Measurements from ENCODE around the gene ZNF813.
"Not testable (repeated sequence)": the region's sequence is repeated elsewhere in the genome, so short reads cannot be mapped to it uniquely, and the experiment has no call there.

Gene ZNF813

GRCh38 chr19:53485046-53486004, 17.8 kb downstream of the ZNF813 start:
- H3K79me2 ChIP-seq (ENCODE audit: insufficient read depth, low read length), result no peaks in the 10 kb centered on the region
- H3K4me2 ChIP-seq (ENCODE audit: low read length), result no peak overlapping the region
- H3K4me3 ChIP-seq (ENCODE audit: low read depth, low read length, poor library complexity, severe bottlenecking), result no peak overlapping the region
- no peak for TF ChIP-seq CTCF (IDR thresholded peaks at IDR 0.05; ENCODE audit: low read length)
- TF ChIP-seq EZH2 (IDR thresholded peaks at IDR 0.05; ENCODE audit: borderline replicate concordance, low read length), result no peak
- H3K9me3 ChIP-seq (ENCODE audit: low read length), result no peaks in the 10 kb centered on the region
- no peaks in the 10 kb centered on the region for H3K9me2 ChIP-seq (ENCODE audit: low read depth, low read length)
- H3K36me3 ChIP-seq (ENCODE audit: insufficient read depth, low read length), result peaks cover 69% of the 10 kb centered on the region
- H2AFZ ChIP-seq (ENCODE audit: low read length), result no peak overlapping the region
- H4K20me1 ChIP-seq (ENCODE audit: insufficient read depth, low read length), result no peaks in the 10 kb centered on the region
- H3K9ac ChIP-seq (ENCODE audit: low read length), result no peak overlapping the region
- no peaks in the 10 kb centered on the region for H3K4me1 ChIP-seq (ENCODE audit: insufficient read depth, low read length, severe bottlenecking)
- no peaks in the 10 kb centered on the region for H3F3A ChIP-seq (ENCODE audit: insufficient read depth, low read length)
- no peaks in the 10 kb centered on the region for H3K27me3 ChIP-seq (ENCODE audit: insufficient read depth, low read length)
- H3K27ac ChIP-seq (ENCODE audit: low read depth, low read length, poor library complexity, severe bottlenecking), result no peak overlapping the region

GRCh38 chr19:53492153-53492552, 24.6 kb downstream of the ZNF813 start:
- Histone ChIP-seq H4K20me1 (ENCODE audit: insufficient read depth, low read length) (no peaks in the 10 kb centered on the region), H3K27me3 (ENCODE audit: insufficient read depth, low read length) (no peaks in the 10 kb centered on the region), H3K9me2 (ENCODE audit: low read depth, low read length) (no peaks in the 10 kb centered on the region), H3K9me3 (ENCODE audit: low read length) (peaks cover 19% of the 10 kb centered on the region), H3F3A (ENCODE audit: insufficient read depth, low read length) (no peaks in the 10 kb centered on the region), H3K4me3 (ENCODE audit: low read depth, low read length, poor library complexity, severe bottlenecking) (no peak overlapping the region), H2AFZ (ENCODE audit: low read length) (no peak overlapping the region), H3K9ac (ENCODE audit: low read length) (no peak overlapping the region), H3K27ac (ENCODE audit: low read depth, low read length, poor library complexity, severe bottlenecking) (no peak overlapping the region), H3K79me2 (ENCODE audit: insufficient read depth, low read length) (no peaks in the 10 kb centered on the region), H3K4me1 (ENCODE audit: insufficient read depth, low read length, severe bottlenecking) (no peaks in the 10 kb centered on the region), H3K36me3 (ENCODE audit: insufficient read depth, low read length) (peaks cover 60% of the 10 kb centered on the region), H3K4me2 (ENCODE audit: low read length) (no peak overlapping the region)
- TF ChIP-seq EZH2 (IDR thresholded peaks at IDR 0.05; ENCODE audit: borderline replicate concordance, low read length) (no peak), CTCF (IDR thresholded peaks at IDR 0.05; ENCODE audit: low read length) (no peak)

- not testable (repeated sequence) for H3K27me3 ChIP-seq (ENCODE audit: insufficient read depth, low read length); H3K36me3 ChIP-seq (ENCODE audit: insufficient read depth, low read length); H3K27ac ChIP-seq (ENCODE audit: low read depth, low read length, poor library complexity, severe bottlenecking); H3K9ac ChIP-seq (ENCODE audit: low read length); H3K4me2 ChIP-seq (ENCODE audit: low read length); H3K4me1 ChIP-seq (ENCODE audit: insufficient read depth, low read length, severe bottlenecking); H3K79me2 ChIP-seq (ENCODE audit: insufficient read depth, low read length); H3K9me3 ChIP-seq (ENCODE audit: low read length); H3K9me2 ChIP-seq (ENCODE audit: low read depth, low read length); H2AFZ ChIP-seq (ENCODE audit: low read length); H3K4me3 ChIP-seq (ENCODE audit: low read depth, low read length, poor library complexity, severe bottlenecking); H3F3A ChIP-seq (ENCODE audit: insufficient read depth, low read length); H4K20me1 ChIP-seq (ENCODE audit: insufficient read depth, low read length)
These were observed 29.9 kb downstream of the ZNF813 start for GRCh38 chr19:53497311-53498023.

- H3K36me3 ChIP-seq (ENCODE audit: insufficient read depth, low read length); H3F3A ChIP-seq (ENCODE audit: insufficient read depth, low read length); H3K27ac ChIP-seq (ENCODE audit: low read depth, low read length, poor library complexity, severe bottlenecking); H3K9ac ChIP-seq (ENCODE audit: low read length); H3K27me3 ChIP-seq (ENCODE audit: insufficient read depth, low read length); H3K9me2 ChIP-seq (ENCODE audit: low read depth, low read length); H4K20me1 ChIP-seq (ENCODE audit: insufficient read depth, low read length); H3K4me2 ChIP-seq (ENCODE audit: low read length); H2AFZ ChIP-seq (ENCODE audit: low read length); H3K9me3 ChIP-seq (ENCODE audit: low read length); H3K4me1 ChIP-seq (ENCODE audit: insufficient read depth, low read length, severe bottlenecking); H3K79me2 ChIP-seq (ENCODE audit: insufficient read depth, low read length); H3K4me3 ChIP-seq (ENCODE audit: low read depth, low read length, poor library complexity, severe bottlenecking): not testable (repeated sequence)
These were observed 30.5 kb downstream of the ZNF813 start for GRCh38 chr19:53498024-53498395.

- H3K4me2 ChIP-seq (ENCODE audit: low read length); H3K36me3 ChIP-seq (ENCODE audit: insufficient read depth, low read length): not testable (repeated sequence)
These were observed 35.6 kb downstream of the ZNF813 start for GRCh38 chr19:53503151-53503550.

More at GRCh38 chr19:53503151-53503550, 35.6 kb downstream of the ZNF813 start:
- not testable (repeated sequence) for H3K27me3 ChIP-seq (ENCODE audit: insufficient read depth, low read length); H3K9me3 ChIP-seq (ENCODE audit: low read length); H3K9me2 ChIP-seq (ENCODE audit: low read depth, low read length); H4K20me1 ChIP-seq (ENCODE audit: insufficient read depth, low read length); H3F3A ChIP-seq (ENCODE audit: insufficient read depth, low read length); H2AFZ ChIP-seq (ENCODE audit: low read length); H3K4me1 ChIP-seq (ENCODE audit: insufficient read depth, low read length, severe bottlenecking); H3K4me3 ChIP-seq (ENCODE audit: low read depth, low read length, poor library complexity, severe bottlenecking); H3K79me2 ChIP-seq (ENCODE audit: insufficient read depth, low read length); H3K27ac ChIP-seq (ENCODE audit: low read depth, low read length, poor library complexity, severe bottlenecking); H3K9ac ChIP-seq (ENCODE audit: low read length)
